HL-60 (cell line): Measurements from ENCODE around the gene SUV39H1.

ENCODE experiments used
- DNase-seq, 2 experiments: peaks; one replicate each; pipeline ENCODE4 v3.0.0-alpha.2; 2010 to 2020; ENCODE audit warnings: low read depth in 1 of 2, low spot score in 1 of 2
- H3K27ac ChIP-seq: fragments of 250-450 bp; sonication (Bioruptor Pico); replicated peaks from 2 replicates; pipeline ENCODE4 v1.5.1; 2020; ENCODE audit warnings: mild to moderate bottlenecking, moderate library complexity
- H3K27me3 ChIP-seq: fragments of 250-450 bp; sonication (Bioruptor Pico); 2 replicates; pipeline ENCODE4 v1.5.1; 2021; ENCODE audit warnings: mild to moderate bottlenecking, moderate library complexity; ENCODE audit not compliant: insufficient read depth, poor library complexity, severe bottlenecking
- H3K4me3 ChIP-seq: replicated peaks from 2 replicates; pipeline ENCODE4 v1.5.1; 2011; ENCODE audit warnings: mild to moderate bottlenecking, control low read depth, low read length; ENCODE audit not compliant: insufficient read depth
- GABPA ChIP-seq: IDR thresholded peaks from 2 replicates; pipeline ENCODE4 v1.6.1; 2012; ENCODE audit warnings: low read depth
- POLR2AphosphoS5 ChIP-seq: IDR thresholded peaks from 2 replicates; pipeline ENCODE4 v1.6.1; 2012; ENCODE audit warnings: low read depth
- REST ChIP-seq: IDR thresholded peaks from 2 replicates; pipeline ENCODE4 v1.6.1; 2012; ENCODE audit warnings: low read depth; ENCODE audit not compliant: insufficient replicate concordance
- SPI1 ChIP-seq: IDR thresholded peaks from 2 replicates; pipeline ENCODE4 v1.6.1; 2012; ENCODE audit warnings: low read depth, mild to moderate bottlenecking, borderline replicate concordance
- TF ChIP-seq, protein P1 (sequence below): IDR thresholded peaks from one replicate; pipeline ENCODE4 v1.5.1; 2011; ENCODE audit warnings: low read length, control low read depth, inconsistent platforms; ENCODE audit not compliant: insufficient read depth

Gene SUV39H1

DNA sequence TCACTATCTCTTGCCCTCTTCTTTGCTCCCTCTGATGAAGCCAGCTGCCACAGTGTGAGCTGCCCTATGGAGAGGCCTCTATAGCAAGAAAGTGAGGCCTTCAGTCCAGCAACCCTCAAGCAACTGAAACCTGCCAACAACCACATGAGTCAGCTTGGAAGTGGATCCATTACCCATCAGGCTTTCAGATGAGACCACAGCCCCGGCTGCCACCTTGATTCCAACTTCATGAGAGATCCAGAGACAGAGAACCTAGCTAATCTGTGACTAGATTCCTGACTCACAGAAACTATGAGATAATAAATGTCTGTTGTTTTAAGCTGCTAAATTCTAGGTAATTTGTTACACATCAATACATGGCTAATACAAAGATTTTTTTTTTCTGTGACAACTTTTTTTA, 33.3 kb upstream of the SUV39H1 start:
- no peak for DNase-seq
- no peak overlapping the region for H3K4me3 ChIP-seq
- H3K27ac ChIP-seq: no peak overlapping the region
- no peaks in the 10 kb centered on the region for H3K27me3 ChIP-seq
- no peak for TF ChIP-seq POLR2AphosphoS5
- TF ChIP-seq, protein P1, sequence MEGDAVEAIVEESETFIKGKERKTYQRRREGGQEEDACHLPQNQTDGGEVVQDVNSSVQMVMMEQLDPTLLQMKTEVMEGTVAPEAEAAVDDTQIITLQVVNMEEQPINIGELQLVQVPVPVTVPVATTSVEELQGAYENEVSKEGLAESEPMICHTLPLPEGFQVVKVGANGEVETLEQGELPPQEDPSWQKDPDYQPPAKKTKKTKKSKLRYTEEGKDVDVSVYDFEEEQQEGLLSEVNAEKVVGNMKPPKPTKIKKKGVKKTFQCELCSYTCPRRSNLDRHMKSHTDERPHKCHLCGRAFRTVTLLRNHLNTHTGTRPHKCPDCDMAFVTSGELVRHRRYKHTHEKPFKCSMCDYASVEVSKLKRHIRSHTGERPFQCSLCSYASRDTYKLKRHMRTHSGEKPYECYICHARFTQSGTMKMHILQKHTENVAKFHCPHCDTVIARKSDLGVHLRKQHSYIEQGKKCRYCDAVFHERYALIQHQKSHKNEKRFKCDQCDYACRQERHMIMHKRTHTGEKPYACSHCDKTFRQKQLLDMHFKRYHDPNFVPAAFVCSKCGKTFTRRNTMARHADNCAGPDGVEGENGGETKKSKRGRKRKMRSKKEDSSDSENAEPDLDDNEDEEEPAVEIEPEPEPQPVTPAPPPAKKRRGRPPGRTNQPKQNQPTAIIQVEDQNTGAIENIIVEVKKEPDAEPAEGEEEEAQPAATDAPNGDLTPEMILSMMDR: no peak
- TF ChIP-seq REST: no peak
- no peak for TF ChIP-seq SPI1
- TF ChIP-seq GABPA: no peak

DNA sequence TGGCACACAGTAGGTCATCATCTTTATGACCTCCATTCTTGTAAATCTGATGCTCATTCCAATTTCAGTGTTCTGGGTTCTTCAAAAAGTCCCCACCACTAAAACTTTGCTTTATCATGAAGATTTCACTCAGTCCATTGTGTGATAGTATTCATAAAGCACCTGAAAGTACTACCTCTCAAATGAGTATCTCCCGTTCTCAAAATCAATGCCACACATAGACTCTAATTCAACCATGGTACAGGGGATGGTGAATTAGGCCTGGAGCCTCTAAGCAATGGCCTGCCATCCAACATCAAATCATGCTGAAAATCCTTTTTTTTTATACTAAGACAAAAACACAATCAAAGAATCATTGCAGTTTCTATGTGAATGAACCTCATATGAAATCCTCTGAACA, 32.4 kb upstream of the SUV39H1 start:
- Histone ChIP-seq H3K27me3 (no peaks in the 10 kb centered on the region), H3K4me3 (no peak overlapping the region), H3K27ac (no peak overlapping the region)
- TF ChIP-seq POLR2AphosphoS5 (no peak), REST (no peak), SPI1 (no peak), GABPA (no peak)
- TF ChIP-seq, protein P1: no peak
- no peak for DNase-seq

DNA sequence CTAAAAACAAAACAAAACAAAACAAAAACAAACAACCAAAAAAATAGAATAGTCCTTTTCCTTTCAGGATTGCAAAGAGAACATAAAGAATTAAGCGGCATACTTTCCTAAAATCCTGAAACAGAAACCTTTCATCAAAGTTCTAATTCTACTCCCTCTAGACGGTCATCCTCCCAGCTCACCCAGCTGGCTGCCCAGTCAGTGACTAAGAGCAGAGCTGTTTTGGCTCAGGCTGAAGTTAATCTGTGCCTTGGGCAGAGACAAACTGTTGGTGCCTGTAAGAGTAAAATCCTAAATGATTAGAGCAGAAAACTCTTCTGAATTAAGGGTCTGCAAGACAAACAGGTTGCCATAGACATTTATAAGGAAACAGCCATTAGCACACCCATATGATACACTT, 30.5 kb upstream of the SUV39H1 start:
- Histone ChIP-seq H3K4me3 (no peak overlapping the region), H3K27ac (no peak overlapping the region), H3K27me3 (no peaks in the 10 kb centered on the region)
- no peak for DNase-seq
- no peak for TF ChIP-seq REST

- no peak for DNase-seq
- TF ChIP-seq GABPA: no peak
- TF ChIP-seq REST: no peak
- TF ChIP-seq SPI1: no peak
- TF ChIP-seq, protein P1: no peak
- TF ChIP-seq POLR2AphosphoS5: no peak
- Histone ChIP-seq H3K4me3 (no peak overlapping the region), H3K27me3 (no peaks in the 10 kb centered on the region), H3K27ac (no peak overlapping the region)
These were observed 29.9 kb upstream of the SUV39H1 start for GRCh38 chrX:48666649-48667048.
